K562 (cell line): ENCODE measurements around the gene SLC35G3. TPM values are rescaled to one million over a fixed set of nuclear protein-coding genes. Genes with fewer than 3 reads are reported as not detected.

Experiments used
- ATAC-seq: fragments of 200-7000 bp; cut with Tn5 transposase; 3 replicates; pipeline ENCODE4 v1.9.1; 2020; ENCODE audit warnings: moderate library complexity
- BruUV-seq: library from RNA; stranded (reverse); fragments of 400-500 nt; replicated peaks from 2 replicates; lab custom pipeline; 2021; lab: Mats Ljungman, UMichigan
- CTCF ChIA-PET: fragments of 300-600 bp; formaldehyde crosslinking; extraction: SDS; loops from one replicate; lab custom pipeline; 2021; ENCODE audit warnings: low intra/inter-chr PET ratio; lab: Yijun Ruan, JAX
- POLR2A ChIA-PET: fragments of 300-600, 350-650 bp; sonication (Branson Sonifier 250); formaldehyde crosslinking; extraction: SDS; loops from one replicate; lab custom pipeline; 2021; ENCODE audit warnings: antibody characterized with exemption, inconsistent platforms; lab: Yijun Ruan, JAX
- DNase-seq, 4 experiments: peaks; one replicate each; pipeline versions ENCODE4 v3.0.0 to v3.0.0-alpha.2; 2011 to 2018; ENCODE audit warnings: low spot score in 3 of 4, mixed read lengths in 3 of 4; ENCODE audit errors: extremely low read depth in 1 of 4
- FAIRE-seq: peaks from 2 replicates; lab custom pipeline; 2011; peaks lifted over from hg19 to GRCh38; lab: Jason Lieb, UNC
- H2AFZ ChIP-seq: 2 replicates; pipeline ENCODE4 v1.6.0; 2011; ENCODE audit warnings: low read depth, low read length, control low read depth, inconsistent platforms
- H3K27ac ChIP-seq: fragments of 200-600 bp; 3 replicates; pipeline ENCODE4 v1.8.0; 2011; ENCODE audit warnings: low read depth, mild to moderate bottlenecking, control low read depth, inconsistent platforms, low read length, moderate library complexity, mixed read lengths; ENCODE audit errors: extremely low read depth
- H3K27me3 ChIP-seq, 2 experiments: fragments of 300-600 bp in 1 of 2; 2 replicates in 1 of 2; 3 replicates in 1 of 2; pipeline versions ENCODE4 v1.6.0 to v1.8.0; 2011; ENCODE audit warnings: inconsistent platforms in 2 of 2, low read length in 2 of 2, mild to moderate bottlenecking in 1 of 2, mixed read lengths in 1 of 2, moderate library complexity in 1 of 2; ENCODE audit not compliant: control insufficient read depth in 2 of 2, insufficient read depth in 2 of 2
- H3K36me3 ChIP-seq: fragments of 300-600 bp; 3 replicates; pipeline ENCODE4 v1.8.0; 2011; ENCODE audit warnings: mild to moderate bottlenecking, low read length, inconsistent platforms; ENCODE audit not compliant: control insufficient read depth, insufficient read depth
- H3K4me1 ChIP-seq, 2 experiments: fragments of 200-600 bp in 1 of 2; replicated peaks in 1 of 2; 2 replicates in 1 of 2; 3 replicates in 1 of 2; pipeline versions ENCODE4 v1.5.1 to v1.8.0; 2011; ENCODE audit warnings: inconsistent platforms in 2 of 2, low read length in 2 of 2, mild to moderate bottlenecking in 1 of 2, mixed read lengths in 1 of 2, moderate library complexity in 1 of 2; ENCODE audit not compliant: control insufficient read depth in 2 of 2, insufficient read depth in 2 of 2
- H3K4me2 ChIP-seq: 2 replicates; pipeline ENCODE4 v1.6.1; 2011; ENCODE audit warnings: low read length, control low read depth, inconsistent platforms, mixed read lengths; ENCODE audit not compliant: insufficient read depth
- H3K4me3 ChIP-seq: fragments of 200-600 bp; sonication (generic), shearing (Covaris generic); 2 replicates; pipeline ENCODE4 v1.5.1; 2016; ENCODE audit warnings: control low read depth, inconsistent platforms
- H3K79me2 ChIP-seq: fragments of 200-600 bp; 3 replicates; pipeline ENCODE4 v1.8.0; 2011; ENCODE audit warnings: low read length, inconsistent platforms; ENCODE audit not compliant: control insufficient read depth, insufficient read depth
- H3K9ac ChIP-seq, 2 experiments: 2 replicates each; pipeline versions ENCODE4 v1.6.0 to v1.6.1; 2011; ENCODE audit warnings: low read depth in 2 of 2, low read length in 2 of 2, control low read depth in 1 of 2, inconsistent platforms in 1 of 2, mild to moderate bottlenecking in 1 of 2, mixed read lengths in 1 of 2; ENCODE audit not compliant: insufficient read depth in 1 of 2
- H3K9me1 ChIP-seq: one replicate; pipeline ENCODE4 v1.6.0; 2011; ENCODE audit warnings: inconsistent platforms, mild to moderate bottlenecking, low read length, moderate library complexity; ENCODE audit not compliant: control insufficient read depth, insufficient read depth
- H3K9me3 ChIP-seq: replicated peaks from 2 replicates; pipeline ENCODE4 v1.5.1; 2011; ENCODE audit warnings: low read depth, low read length, inconsistent platforms; ENCODE audit not compliant: control insufficient read depth, insufficient read depth
- H4K20me1 ChIP-seq: replicated peaks from 2 replicates; pipeline ENCODE4 v1.6.1; 2011; ENCODE audit warnings: low read length, inconsistent platforms, mixed read lengths; ENCODE audit not compliant: control insufficient read depth, insufficient read depth
- BACH1 ChIP-seq: fragments of 200-800 bp; sonication (Bioruptor generic); IDR thresholded peaks from 2 replicates; pipeline ENCODE4 v1.6.1; 2016; ENCODE audit warnings: missing genetic modification characterization, missing compliant biosample characterization
- ELF1 ChIP-seq: fragments of 200-800 bp; sonication (Bioruptor generic); IDR thresholded peaks from 2 replicates; pipeline ENCODE4 v1.6.1; 2016; ENCODE audit warnings: missing genetic modification characterization, missing compliant biosample characterization
- FOXJ3 ChIP-seq: sonication (generic); formaldehyde crosslinking; IDR thresholded peaks from 2 replicates; pipeline ENCODE4 v1.4.0; 2020; ENCODE audit warnings: mild to moderate bottlenecking, missing genetic modification reagents
- MEF2D ChIP-seq: conservative IDR thresholded peaks from 2 replicates; pipeline ENCODE4 v1.6.1; 2016; ENCODE audit warnings: low read depth, missing genetic modification characterization, missing compliant biosample characterization
- NR2F6 ChIP-seq: fragments of 450-650 bp; formaldehyde crosslinking; IDR thresholded peaks from 2 replicates; pipeline ENCODE4 v1.4.0; 2020; ENCODE audit warnings: mild to moderate bottlenecking
- PML ChIP-seq: IDR thresholded peaks from 2 replicates; pipeline ENCODE4 v1.6.1; 2012; ENCODE audit warnings: low read length, inconsistent platforms
- SETDB1 ChIP-seq: IDR thresholded peaks from one replicate; pipeline ENCODE4 v1.6.1; 2012; ENCODE audit warnings: low read length, control low read depth, inconsistent platforms
- ZBTB9 ChIP-seq: fragments of 450-650 bp; formaldehyde crosslinking; IDR thresholded peaks from 2 replicates; pipeline ENCODE4 v1.4.0; 2020; ENCODE audit warnings: mild to moderate bottlenecking, moderate library complexity
- ZNF217 ChIP-seq: sonication (generic); formaldehyde crosslinking; IDR thresholded peaks from 2 replicates; pipeline ENCODE4 v1.8.0; 2022; ENCODE audit warnings: mild to moderate bottlenecking, missing genetic modification reagents
- ZZZ3 ChIP-seq: fragments of 450-650 bp; IDR thresholded peaks from 2 replicates; pipeline ENCODE4 v1.6.1; 2016; ENCODE audit warnings: antibody characterized with exemption, mild to moderate bottlenecking, moderate library complexity
- WGBS: fragments of 100-300 bp; shearing (Covaris generic); methylation state at CpG from one replicate; pipeline ENCODE4 v1.1.6; 2016; ENCODE audit warnings: low coverage, mixed read lengths; ENCODE audit not compliant: insufficient coverage; ENCODE audit errors: missing lambda C conversion rate; 5-methylcytosine and 5-hydroxymethylcytosine counted together
- in situ Hi-C: fragments of 300-500 bp; cut with MboI; formaldehyde crosslinking; loops from 4 replicates; pipeline ENCODE4 v1.15.0; 2018; ENCODE audit warnings: inconsistent platforms, mixed read lengths
- intact Hi-C: fragments of 100-400 bp; cut with micrococcal nuclease; formaldehyde crosslinking; loops from 2 replicates; pipeline ENCODE4 v1.14.2; 2022
- polyA plus RNA-seq, 8 experiments: library from polyadenylated mRNA; depleted of rRNA in 4 of 8; stranded (reverse) in 5 of 8; unstranded in 3 of 8; fragments of >200 nt; fragmentation: Nextera tagmentation in 2 of 8; fragmentation: Illumina TruSeq in 1 of 8; extraction: Ambion mirVana in 2 of 8; extraction: Trizol in 1 of 8; gene quantifications; 2 replicates each; pipeline versions ENCODE4 v1.2.1 to v1.2.3, GENCODE V29; 2011 to 2014; ENCODE audit warnings: inconsistent platforms in 1 of 8, missing spikeins in 1 of 8
- total RNA-seq, 7 experiments: library from RNA; depleted of rRNA in 6 of 7; stranded (reverse); fragments of >200 nt in 6 of 7; fragmentation: Illumina TruSeq in 2 of 7; extraction: Trizol in 2 of 7; gene quantifications; 2 replicates each; pipeline versions ENCODE4 v1.2.1 to v1.2.3, GENCODE V29; 2011 to 2021; ENCODE audit warnings: low replicate concordance in 1 of 7
- TF ChIP-seq, protein P1 (sequence below): sonication (generic); formaldehyde crosslinking; IDR thresholded peaks from 2 replicates; pipeline ENCODE4 v1.8.0; 2022; ENCODE audit warnings: mild to moderate bottlenecking, missing genetic modification reagents, borderline replicate concordance

The SLC35G3 gene
- total and polyA plus RNA-seq, 9 of the 15 experiments (the other 6 are each of a cell fraction or from before 2014, with no cell fraction given), result not detected

- DNase-seq, result no peak
- Histone ChIP-seq H3K79me2 (no peaks in the 10 kb centered on the region), H3K27me3 (peaks cover 19 to 52% of the 10 kb centered on the region in 2 experiments), H3K9me1 (no peaks in the 10 kb centered on the region), H4K20me1 (no peaks in the 10 kb centered on the region), H3K9me3 (no peaks in the 10 kb centered on the region), H2AFZ (no peak overlapping the region), H3K4me1 (no peaks in the 10 kb centered on the region; a peak in 1 of 5 replicates), H3K27ac (no peak overlapping the region), H3K4me2 (no peak overlapping the region), H3K4me3 (no peak overlapping the region), H3K36me3 (no peaks in the 10 kb centered on the region), H3K9ac (no peak overlapping the region)
- POLR2A ChIA-PET, result interaction anchor here (0.5 to 1.4 kb wide), 2 partner anchors 10 to 15 kb away, joined by 3 to 4 read pairs; no protein-coding TSS in a partner anchor
- TF ChIP-seq, protein P1, sequence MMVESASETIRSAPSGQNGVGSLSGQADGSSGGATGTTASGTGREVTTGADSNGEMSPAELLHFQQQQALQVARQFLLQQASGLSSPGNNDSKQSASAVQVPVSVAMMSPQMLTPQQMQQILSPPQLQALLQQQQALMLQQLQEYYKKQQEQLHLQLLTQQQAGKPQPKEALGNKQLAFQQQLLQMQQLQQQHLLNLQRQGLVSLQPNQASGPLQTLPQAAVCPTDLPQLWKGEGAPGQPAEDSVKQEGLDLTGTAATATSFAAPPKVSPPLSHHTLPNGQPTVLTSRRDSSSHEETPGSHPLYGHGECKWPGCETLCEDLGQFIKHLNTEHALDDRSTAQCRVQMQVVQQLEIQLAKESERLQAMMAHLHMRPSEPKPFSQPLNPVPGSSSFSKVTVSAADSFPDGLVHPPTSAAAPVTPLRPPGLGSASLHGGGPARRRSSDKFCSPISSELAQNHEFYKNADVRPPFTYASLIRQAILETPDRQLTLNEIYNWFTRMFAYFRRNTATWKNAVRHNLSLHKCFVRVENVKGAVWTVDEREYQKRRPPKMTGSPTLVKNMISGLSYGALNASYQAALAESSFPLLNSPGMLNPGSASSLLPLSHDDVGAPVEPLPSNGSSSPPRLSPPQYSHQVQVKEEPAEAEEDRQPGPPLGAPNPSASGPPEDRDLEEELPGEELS, result no peak
- TF ChIP-seq ZBTB9 (CRISPR knock-in tag), result no peak
- TF ChIP-seq NR2F6 (CRISPR knock-in tag), result no peak
- no peak for TF ChIP-seq SETDB1
- TF ChIP-seq BACH1 (tag), result no peak
- TF ChIP-seq FOXJ3, result no peak
- TF ChIP-seq MEF2D, result no peak
- TF ChIP-seq ELF1 (tag), result no peak
- no peak for TF ChIP-seq ZZZ3
- TF ChIP-seq PML, result no peak
- no peak for TF ChIP-seq ZNF217
- FAIRE-seq, result no peak
- no TSS peak for BruUV-seq
- in situ Hi-C loops (loop anchor here (10.0 kb wide), 1 partner anchor 588 kb away; the partner anchor contains the start of gene GAS2L2), intact Hi-C loops (no loop called here)
- ATAC-seq, result no peak
- CTCF ChIA-PET, result no interaction called here
- WGBS, result 0% methylated on average over 3 of the region's 3 CpGs
These were observed 27.1 kb downstream of the SLC35G3 start for GRCh38 chr17:35167046-35167445.
